Thyroid gland (tissue), 4 donors: Measurements from ENCODE around the gene RNF217.

Source experiments
- CTCF ChIP-seq, 6 experiments: fragments of 200-600 bp in 3 of 6; fragments of 450-650 bp in 3 of 6; sonication (generic) in 3 of 6; IDR thresholded peaks; one replicate each; pipeline ENCODE4 v1.5.1; 2016 to 2019; ENCODE audit warnings: antibody characterized with exemption in 6 of 6, mild to moderate bottlenecking in 2 of 6, inconsistent platforms in 1 of 6, moderate library complexity in 1 of 6
- POLR2A ChIP-seq, 2 donors: fragments of 450-650 bp; IDR thresholded peaks; one replicate each; pipeline ENCODE4 v1.6.1; 2017; ENCODE audit warnings: antibody characterized with exemption in 2 of 2, mild to moderate bottlenecking in 2 of 2, moderate library complexity in 1 of 2

- TF ChIP-seq CTCF (IDR thresholded peaks at IDR 0.05) (no peak), POLR2A (IDR thresholded peaks at IDR 0.05) (no peak)
Measured at GRCh38 chr6:124961464-124961776, 817 bp upstream of the RNF217 start.
